HepG2 (cell line): ENCODE results near the gene ITCH. TPM values are rescaled to one million over a fixed set of nuclear protein-coding genes. Genes with fewer than 3 reads are reported as not detected.

Experiments used
- ARNT2 ChIP-seq: sonication (generic); formaldehyde crosslinking; IDR thresholded peaks from 2 replicates; pipeline ENCODE4 v1.8.0; 2022; ENCODE audit warnings: mild to moderate bottlenecking, low read depth, missing genetic modification reagents, moderate library complexity
- CEBPG ChIP-seq: IDR thresholded peaks from 2 replicates; pipeline ENCODE4 v1.6.1; 2016
- CREB1 ChIP-seq, 2 experiments: fragments of 450-650 bp in 1 of 2; IDR thresholded peaks; 2 replicates each; pipeline ENCODE4 v1.6.1; 2016 to 2017; ENCODE audit warnings: control low read depth in 1 of 2, mild to moderate bottlenecking in 1 of 2, missing compliant biosample characterization in 1 of 2, missing genetic modification characterization in 1 of 2
- CREM ChIP-seq, 2 experiments: sonication (generic) in 1 of 2; formaldehyde crosslinking in 1 of 2; IDR thresholded peaks; 2 replicates each; pipeline versions ENCODE4 v1.4.0 to v1.6.1; 2016 to 2020; ENCODE audit warnings: antibody characterized with exemption in 1 of 2, mild to moderate bottlenecking in 1 of 2, missing genetic modification reagents in 1 of 2
- ELF3 ChIP-seq: IDR thresholded peaks from 2 replicates; pipeline ENCODE4 v1.6.1; 2016; ENCODE audit warnings: missing genetic modification reagents, missing compliant biosample characterization
- FOXO4 ChIP-seq: sonication (generic); formaldehyde crosslinking; conservative IDR thresholded peaks from 2 replicates; pipeline ENCODE4 v1.8.1; 2023; ENCODE audit warnings: missing genetic modification reagents
- HOMEZ ChIP-seq: IDR thresholded peaks from 2 replicates; pipeline ENCODE4 v1.6.1; 2016; ENCODE audit warnings: low read depth
- IRF1 ChIP-seq: sonication (generic); formaldehyde crosslinking; IDR thresholded peaks from 2 replicates; pipeline ENCODE4 v1.4.0; 2020; ENCODE audit warnings: low read depth, mild to moderate bottlenecking, missing genetic modification reagents
- KDM6A ChIP-seq: IDR thresholded peaks from 2 replicates; pipeline ENCODE4 v1.6.1; 2016; ENCODE audit warnings: low read depth
- MBD4 ChIP-seq: IDR thresholded peaks from 2 replicates; pipeline ENCODE4 v1.6.1; 2012; ENCODE audit warnings: low read length, inconsistent platforms, borderline replicate concordance
- MZF1 ChIP-seq: sonication (generic); formaldehyde crosslinking; IDR thresholded peaks from 2 replicates; pipeline ENCODE4 v1.8.1; 2023; ENCODE audit warnings: mild to moderate bottlenecking, missing genetic modification reagents, borderline replicate concordance
- NCOR1 ChIP-seq: fragments of 200-600 bp; sonication (generic); IDR thresholded peaks from 2 replicates; pipeline ENCODE4 v1.7.0; 2017; ENCODE audit warnings: antibody characterized with exemption, low read length, borderline replicate concordance
- RAD21 ChIP-seq: fragments of 450-650 bp; formaldehyde crosslinking; IDR thresholded peaks from 2 replicates; pipeline ENCODE4 v1.5.0; 2020; ENCODE audit warnings: mild to moderate bottlenecking
- SALL1 ChIP-seq: sonication (generic); formaldehyde crosslinking; IDR thresholded peaks from 2 replicates; pipeline ENCODE4 v1.8.0; 2022; ENCODE audit warnings: mild to moderate bottlenecking, missing genetic modification reagents
- SRSF9 ChIP-seq: fragments of 200-400 bp; formaldehyde crosslinking; IDR thresholded peaks from 2 replicates; pipeline ENCODE4 v1.6.1; 2018; ENCODE audit warnings: borderline replicate concordance, mild to moderate bottlenecking, low read depth, low read length; ENCODE audit not compliant: insufficient read depth, poor library complexity, severe bottlenecking
- TARDBP ChIP-seq: sonication (generic); formaldehyde crosslinking; IDR thresholded peaks from 2 replicates; pipeline ENCODE4 v1.8.0; 2022; ENCODE audit warnings: mild to moderate bottlenecking, missing genetic modification reagents
- TOPORS ChIP-seq: sonication (generic); formaldehyde crosslinking; IDR thresholded peaks from 2 replicates; pipeline ENCODE4 v1.8.0; 2023; ENCODE audit warnings: mild to moderate bottlenecking, missing genetic modification reagents
- TRIM24 ChIP-seq: sonication (generic); formaldehyde crosslinking; IDR thresholded peaks from 2 replicates; pipeline ENCODE4 v1.8.0; 2022; ENCODE audit warnings: mild to moderate bottlenecking, missing genetic modification reagents
- ZFX ChIP-seq: sonication (generic); formaldehyde crosslinking; IDR thresholded peaks from 2 replicates; pipeline ENCODE4 v1.4.0; 2020; ENCODE audit warnings: mild to moderate bottlenecking, low read depth, missing genetic modification reagents, moderate library complexity
- ZNF484 ChIP-seq: sonication (generic); formaldehyde crosslinking; IDR thresholded peaks from 2 replicates; pipeline ENCODE4 v1.5.1; 2020; ENCODE audit warnings: mild to moderate bottlenecking, low read depth, missing genetic modification reagents, borderline replicate concordance
- ZNF569 ChIP-seq: sonication (generic); formaldehyde crosslinking; IDR thresholded peaks from 2 replicates; pipeline ENCODE4 v1.5.0; 2020; ENCODE audit warnings: mild to moderate bottlenecking, missing genetic modification reagents, moderate library complexity, borderline replicate concordance
- ZNF737 ChIP-seq: sonication (generic); formaldehyde crosslinking; IDR thresholded peaks from 2 replicates; pipeline ENCODE4 v1.5.0; 2020; ENCODE audit warnings: missing genetic modification reagents, mild to moderate bottlenecking, borderline replicate concordance
- ZXDC ChIP-seq: sonication (generic); formaldehyde crosslinking; IDR thresholded peaks from 2 replicates; pipeline ENCODE4 v1.5.0; 2020; ENCODE audit warnings: mild to moderate bottlenecking, missing genetic modification reagents
- polyA plus RNA-seq, 8 experiments: library from polyadenylated mRNA; depleted of rRNA in 3 of 8; stranded (reverse) in 7 of 8; unstranded in 1 of 8; fragments of >200 nt; fragmentation: Illumina TruSeq in 4 of 8; extraction: Trizol in 4 of 8; gene quantifications; 2 replicates each; pipeline versions ENCODE4 v1.2.1 to v1.2.3, GENCODE V29; 2011 to 2016; ENCODE audit warnings: low read depth in 4 of 8, missing spikeins in 1 of 8, mixed read lengths in 1 of 8; ENCODE audit not compliant: insufficient read depth in 1 of 8
- total RNA-seq, 5 experiments: library from RNA; depleted of rRNA; stranded (reverse); fragments of >200 nt; fragmentation: Illumina TruSeq; extraction: Trizol; gene quantifications; 2 replicates each; pipeline ENCODE4 v1.2.3, GENCODE V29; 2016; ENCODE audit warnings: low read depth in 1 of 5

The ITCH gene
- total and polyA plus RNA-seq, 2 of the 13 experiments (the other 11 are each of a cell fraction or from before 2014, with no cell fraction given): 20.5 to 112 TPM

- TF ChIP-seq TARDBP (CRISPR knock-in tag) (peak; percentile 42; the same call in 1 of the 2 replicates), IRF1 (CRISPR knock-in tag) (no peak), MBD4 (0 out of 2 replicates have a peak, but pooled peaks have one; percentile 59), ARNT2 (CRISPR knock-in tag) (no peak), ZNF737 (CRISPR knock-in tag) (no peak), CREM (IDR thresholded peaks at IDR 0.05) (peak; percentile 24; the same call in 1 of the 2 replicates), CREM (CRISPR knock-in tag; IDR thresholded peaks at IDR 0.05) (no peak), FOXO4 (no peak), ZFX (no peak), TRIM24 (CRISPR knock-in tag) (no peak), CREB1 (IDR thresholded peaks at IDR 0.05) (no peak), CREB1 (CRISPR knock-in tag; IDR thresholded peaks at IDR 0.05) (peak; percentile 56; the same call in 1 of the 2 replicates), SRSF9 (no peak), ELF3 (CRISPR knock-in tag) (no peak), NCOR1 (peak; percentile 51; the same call in 1 of the 2 replicates), MZF1 (CRISPR knock-in tag) (no peak), TOPORS (CRISPR knock-in tag) (no peak), HOMEZ (CRISPR knock-in tag) (no peak), ZNF484 (no peak), RAD21 (CRISPR knock-in tag) (no peak), ZNF569 (no peak), CEBPG (CRISPR knock-in tag) (peak; percentile 75), ZXDC (CRISPR knock-in tag) (no peak), SALL1 (CRISPR knock-in tag) (peak; percentile 24; the same call in 1 of the 2 replicates), KDM6A (CRISPR knock-in tag) (peak; percentile 12; the same call in 1 of the 2 replicates)
These were observed 40.2 kb downstream of the ITCH start (continued) for GRCh38 chr20:34403063-34403827.
